Activated CD8-positive, alpha-beta memory T cell treated with anti-CD3 and anti-CD28 coated beads for 4 hours (primary cell): ENCODE results near the gene MYO1E.

Source experiments
- DNase-seq, 2 donors: peaks; one replicate each; pipeline ENCODE4 v3.0.0-alpha.2; 2020; ENCODE audit warnings: low read depth in 2 of 2

Gene MYO1E

GRCh38 chr15:59229015-59229414, 143.7 kb downstream of the MYO1E start:
- DNase-seq: no peak

- no peak for DNase-seq
These were observed 145.7 kb downstream of the MYO1E start for GRCh38 chr15:59227021-59227420.

GRCh38 chr15:59224474-59224873, 148.2 kb downstream of the MYO1E start:
- no peak for DNase-seq

- no peak for DNase-seq
These were observed 148.9 kb downstream of the MYO1E start for GRCh38 chr15:59223736-59224135.

- DNase-seq: no peak
These were observed 149.6 kb downstream of the MYO1E start for GRCh38 chr15:59222906-59223550.

GRCh38 chr15:59221511-59222505, 150.9 kb downstream of the MYO1E start:
- no peak for DNase-seq

- DNase-seq: no peak
These were observed 154.0 kb downstream of the MYO1E start for GRCh38 chr15:59218710-59219109.

- no peak for DNase-seq
These were observed 154.7 kb downstream of the MYO1E start for GRCh38 chr15:59217876-59218498.

GRCh38 chr15:59216911-59217310, 155.8 kb downstream of the MYO1E start:
- no peak for DNase-seq

- no peak for DNase-seq
These were observed 162.5 kb downstream of the MYO1E start for GRCh38 chr15:59210186-59210585.

- DNase-seq: no peak
These were observed 163.9 kb downstream of the MYO1E start for GRCh38 chr15:59208613-59209249.

- DNase-seq: no peak
These were observed 166.0 kb downstream of the MYO1E start, which contains the start of gene LDHAL6B for GRCh38 chr15:59206623-59207183. Gene LDHAL6B, plus strand, starts transcription at chr15:59206843. Its CDS starts 98 bp downstream, at chr15:59206941.

GRCh38 chr15:59205839-59206622, 166.6 kb downstream of the MYO1E start:
- no peak for DNase-seq

- no peak for DNase-seq
These were observed 169.0 kb downstream of the MYO1E start for GRCh38 chr15:59203657-59204056.

- DNase-seq: no peak
These were observed 169.7 kb downstream of the MYO1E start for GRCh38 chr15:59203008-59203407.

GRCh38 chr15:59200560-59200959, 172.1 kb downstream of the MYO1E start:
- DNase-seq: no peak

GRCh38 chr15:59199626-59200465, 172.8 kb downstream of the MYO1E start:
- no peak for DNase-seq

GRCh38 chr15:59197454-59197853, 175.2 kb downstream of the MYO1E start:
- no peak for DNase-seq

- no peak for DNase-seq
These were observed 176.3 kb downstream of the MYO1E start for GRCh38 chr15:59196416-59196815.
